Measurements from ENCODE around the gene LCLAT1. TPM values are rescaled to one million over a fixed set of nuclear protein-coding genes. Genes with fewer than 3 reads are reported as not detected.
A peak's percentile ranks its signal among the peaks of the same experiment; 100 is the strongest.

Gene LCLAT1
- total RNA-seq, 4 donors from 2014 or later = 24.9 to 62.9 (median 36.3) TPM

DNA sequence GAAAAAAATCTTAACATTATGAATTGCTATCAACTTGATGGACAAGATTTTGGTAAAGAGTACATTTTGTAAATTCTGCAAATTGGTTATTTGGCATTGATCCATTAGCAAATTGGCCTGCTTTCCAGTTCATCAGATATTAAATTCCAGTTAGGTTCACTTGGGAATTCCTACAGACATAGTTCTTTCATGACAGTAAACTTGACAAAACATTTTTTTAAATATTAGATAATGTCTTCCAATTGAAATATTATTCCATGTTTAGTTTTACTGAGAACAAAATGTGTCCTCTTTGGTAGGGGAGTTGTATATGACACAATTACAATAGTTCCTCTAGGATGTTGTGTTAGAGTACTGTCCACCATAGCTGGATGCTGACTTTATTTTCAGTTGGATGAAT is 141.9 kb downstream of the LCLAT1 start:
- Histone ChIP-seq H3K4me1 (peaks cover 15 to 26% (median 21%) of the 10 kb centered on the region in 4 donors), H3K9me3 (no peaks in the 10 kb centered on the region), H3K27ac (replicated peaks in 1 of 4) (peak overlapping the region in 1 of 4 donors; percentile 7), H3K36me3 (no peaks in the 10 kb centered on the region), H3K27me3 (no peaks in the 10 kb centered on the region), H3K4me3 (no peak overlapping the region)
- DNase-seq (ENCODE audit: extremely low spot score) = no peak
- no peak for TF ChIP-seq EP300 (IDR thresholded peaks at IDR 0.05)
- TF ChIP-seq POLR2AphosphoS5 (IDR thresholded peaks at IDR 0.05) = no peak
- no peak for TF ChIP-seq POLR2A (IDR thresholded peaks at IDR 0.05; ENCODE audit: low read depth)
- TF ChIP-seq, protein P1, sequence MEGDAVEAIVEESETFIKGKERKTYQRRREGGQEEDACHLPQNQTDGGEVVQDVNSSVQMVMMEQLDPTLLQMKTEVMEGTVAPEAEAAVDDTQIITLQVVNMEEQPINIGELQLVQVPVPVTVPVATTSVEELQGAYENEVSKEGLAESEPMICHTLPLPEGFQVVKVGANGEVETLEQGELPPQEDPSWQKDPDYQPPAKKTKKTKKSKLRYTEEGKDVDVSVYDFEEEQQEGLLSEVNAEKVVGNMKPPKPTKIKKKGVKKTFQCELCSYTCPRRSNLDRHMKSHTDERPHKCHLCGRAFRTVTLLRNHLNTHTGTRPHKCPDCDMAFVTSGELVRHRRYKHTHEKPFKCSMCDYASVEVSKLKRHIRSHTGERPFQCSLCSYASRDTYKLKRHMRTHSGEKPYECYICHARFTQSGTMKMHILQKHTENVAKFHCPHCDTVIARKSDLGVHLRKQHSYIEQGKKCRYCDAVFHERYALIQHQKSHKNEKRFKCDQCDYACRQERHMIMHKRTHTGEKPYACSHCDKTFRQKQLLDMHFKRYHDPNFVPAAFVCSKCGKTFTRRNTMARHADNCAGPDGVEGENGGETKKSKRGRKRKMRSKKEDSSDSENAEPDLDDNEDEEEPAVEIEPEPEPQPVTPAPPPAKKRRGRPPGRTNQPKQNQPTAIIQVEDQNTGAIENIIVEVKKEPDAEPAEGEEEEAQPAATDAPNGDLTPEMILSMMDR (IDR thresholded peaks at IDR 0.05) = no peak
- intact Hi-C loops (cut with DNase I) = no loop called here

- intact Hi-C loops (cut with DNase I) = no loop called here
- H3K36me3 ChIP-seq = no peaks in the 10 kb centered on the region
- TF ChIP-seq, protein P1 (IDR thresholded peaks at IDR 0.05) = no peak
- TF ChIP-seq POLR2A (IDR thresholded peaks at IDR 0.05; ENCODE audit: low read depth) (no peak), EP300 (IDR thresholded peaks at IDR 0.05) (no peak), POLR2AphosphoS5 (IDR thresholded peaks at IDR 0.05) (no peak)
- DNase-seq (ENCODE audit: extremely low spot score) = no peak
- H3K27ac ChIP-seq (replicated peaks in 1 of 4) = no peak overlapping the region
- no peaks in the 10 kb centered on the region for H3K27me3 ChIP-seq
- peaks cover 12 to 26% (median 20%) of the 10 kb centered on the region in 4 donors for H3K4me1 ChIP-seq
- no peak overlapping the region for H3K4me3 ChIP-seq
- H3K9me3 ChIP-seq = no peaks in the 10 kb centered on the region
- WGBS = 71% methylated on average over 1 of the region's 1 CpG
Observed at GRCh38 chr2:30590407-30590806, 143.4 kb downstream of the LCLAT1 start.

- DNase-seq (ENCODE audit: extremely low spot score) = no peak
- Histone ChIP-seq H3K4me3 (no peak overlapping the region), H3K27ac (replicated peaks in 1 of 4) (no peak overlapping the region), H3K36me3 (no peaks in the 10 kb centered on the region), H3K4me1 (peaks cover 12 to 26% (median 20%) of the 10 kb centered on the region in 4 donors), H3K27me3 (no peaks in the 10 kb centered on the region), H3K9me3 (no peaks in the 10 kb centered on the region)
- intact Hi-C loops (cut with DNase I) = no loop called here
- 94% methylated on average over 2 of the region's 2 CpGs for WGBS
- TF ChIP-seq EP300 (IDR thresholded peaks at IDR 0.05) (no peak), POLR2AphosphoS5 (IDR thresholded peaks at IDR 0.05) (no peak), POLR2A (IDR thresholded peaks at IDR 0.05; ENCODE audit: low read depth) (no peak)
- TF ChIP-seq, protein P1 (IDR thresholded peaks at IDR 0.05) = no peak
Observed at GRCh38 chr2:30591186-30591585, 144.1 kb downstream of the LCLAT1 start.

DNA sequence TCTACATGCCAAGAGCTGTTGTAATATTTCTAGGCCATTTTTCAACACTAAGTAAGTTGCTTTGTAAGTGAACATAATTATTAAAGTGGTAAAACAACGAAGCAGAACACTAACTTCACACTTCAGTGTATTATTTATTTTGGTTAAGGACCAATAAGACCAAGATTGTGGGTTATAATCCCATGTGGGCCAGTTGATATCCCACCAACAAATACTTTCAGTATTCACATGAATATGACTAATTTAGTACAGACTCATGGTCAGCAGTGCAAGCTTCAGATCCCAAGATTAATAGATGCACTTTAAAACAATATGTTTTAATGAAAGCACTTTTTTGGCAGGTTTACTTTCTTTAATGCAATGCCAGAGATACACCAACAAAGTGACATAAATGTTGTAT is 154.3 kb downstream of the LCLAT1 start:
- H3K27me3 ChIP-seq = no peaks in the 10 kb centered on the region
- TF ChIP-seq EP300 (IDR thresholded peaks at IDR 0.05) (no peak), POLR2A (IDR thresholded peaks at IDR 0.05; ENCODE audit: low read depth) (no peak), POLR2AphosphoS5 (IDR thresholded peaks at IDR 0.05) (no peak)
- TF ChIP-seq, protein P1 (IDR thresholded peaks at IDR 0.05) = no peak
- no peak overlapping the region for H3K4me3 ChIP-seq
- intact Hi-C loops (cut with DNase I) = no loop called here
- H3K9me3 ChIP-seq = peaks cover 0 to 6% (median 0%) of the 10 kb centered on the region in 4 donors
- H3K4me1 ChIP-seq = no peaks in the 10 kb centered on the region
- 50% methylated on average over 1 of the region's 1 CpG for WGBS
- no peak overlapping the region for H3K27ac ChIP-seq (replicated peaks in 1 of 4)
- no peaks in the 10 kb centered on the region for H3K36me3 ChIP-seq
- DNase-seq (ENCODE audit: extremely low spot score) = no peak

GRCh38 chr2:30605197-30605596 is 158.2 kb downstream of the LCLAT1 start:
- Histone ChIP-seq H3K9me3 (peaks cover 0 to 2% (median 0%) of the 10 kb centered on the region in 4 donors), H3K27ac (replicated peaks in 1 of 4) (no peak overlapping the region), H3K4me3 (no peak overlapping the region), H3K27me3 (no peaks in the 10 kb centered on the region), H3K4me1 (no peaks in the 10 kb centered on the region), H3K36me3 (no peaks in the 10 kb centered on the region)
- DNase-seq (ENCODE audit: extremely low spot score) = no peak
- intact Hi-C loops (cut with DNase I) = no loop called here
- 89% methylated on average over 3 of the region's 3 CpGs for whole genome bisulfite sequencing
- TF ChIP-seq POLR2AphosphoS5 (IDR thresholded peaks at IDR 0.05) = no peak
- TF ChIP-seq, protein P1 (IDR thresholded peaks at IDR 0.05) = no peak
